HG03469 (cell line): ENCODE data around the gene LRBA.
"Not testable (repeated sequence)": the region's sequence is repeated elsewhere in the genome, so short reads cannot be mapped to it uniquely, and the experiment has no call there.

Source experiments
- ATAC-seq: cut with Tn5 transposase; IDR thresholded peaks from one replicate; pipeline ENCODE4 v1.9.1; 2021; ENCODE audit warnings: mild to moderate bottlenecking, moderate library complexity, moderate number of reproducible peaks; ENCODE audit not compliant: unreplicated experiment

The LRBA gene

GRCh38 chr4:150389896-150390530 lies 625.1 kb downstream of the LRBA start:
- no peak for ATAC-seq

- ATAC-seq, result no peak
Measured at GRCh38 chr4:150387981-150388380, 627.1 kb downstream of the LRBA start.

GRCh38 chr4:150386415-150386814 lies 628.7 kb downstream of the LRBA start:
- not testable (repeated sequence) for ATAC-seq

- ATAC-seq, result no peak
Measured at GRCh38 chr4:150385606-150386005, 629.5 kb downstream of the LRBA start.

GRCh38 chr4:150384249-150384648 lies 630.8 kb downstream of the LRBA start:
- no peak for ATAC-seq

GRCh38 chr4:150382028-150382427 lies 633.1 kb downstream of the LRBA start:
- ATAC-seq, result no peak

- ATAC-seq, result no peak
Measured at GRCh38 chr4:150381609-150382008, 633.5 kb downstream of the LRBA start.

GRCh38 chr4:150381036-150381435 lies 634.0 kb downstream of the LRBA start:
- ATAC-seq, result no peak

GRCh38 chr4:150379454-150379853 lies 635.6 kb downstream of the LRBA start:
- no peak for ATAC-seq

- ATAC-seq, result no peak
Measured at GRCh38 chr4:150375025-150375424, 640.1 kb downstream of the LRBA start.

- no peak for ATAC-seq
Measured at GRCh38 chr4:150371869-150372268, 643.2 kb downstream of the LRBA start.

- ATAC-seq, result no peak
Measured at GRCh38 chr4:150369434-150370380, 645.4 kb downstream of the LRBA start.

- no peak for ATAC-seq
Measured at GRCh38 chr4:150368667-150369066, 646.4 kb downstream of the LRBA start.

GRCh38 chr4:150367326-150367725 lies 647.8 kb downstream of the LRBA start:
- ATAC-seq, result no peak

- ATAC-seq, result peak; percentile 83
Measured at GRCh38 chr4:150366487-150366999, 648.5 kb downstream of the LRBA start.

- ATAC-seq, result no peak
Measured at GRCh38 chr4:150363721-150364688, 651.1 kb downstream of the LRBA start.

GRCh38 chr4:150358691-150359090 lies 656.4 kb downstream of the LRBA start:
- ATAC-seq, result no peak

- no peak for ATAC-seq
Measured at GRCh38 chr4:150357829-150358228, 657.3 kb downstream of the LRBA start.

GRCh38 chr4:150355858-150356455 lies 659.1 kb downstream of the LRBA start:
- ATAC-seq, result no peak

- ATAC-seq, result no peak
Measured at GRCh38 chr4:150355418-150355817, 659.7 kb downstream of the LRBA start.
